Measurements from ENCODE around the gene TIMP2. TPM values are rescaled to one million over a fixed set of nuclear protein-coding genes. Genes with fewer than 3 reads are reported as not detected.

Gene TIMP2
- total RNA-seq, 1 experiment from 2014 or later = 60.5 TPM

DNA sequence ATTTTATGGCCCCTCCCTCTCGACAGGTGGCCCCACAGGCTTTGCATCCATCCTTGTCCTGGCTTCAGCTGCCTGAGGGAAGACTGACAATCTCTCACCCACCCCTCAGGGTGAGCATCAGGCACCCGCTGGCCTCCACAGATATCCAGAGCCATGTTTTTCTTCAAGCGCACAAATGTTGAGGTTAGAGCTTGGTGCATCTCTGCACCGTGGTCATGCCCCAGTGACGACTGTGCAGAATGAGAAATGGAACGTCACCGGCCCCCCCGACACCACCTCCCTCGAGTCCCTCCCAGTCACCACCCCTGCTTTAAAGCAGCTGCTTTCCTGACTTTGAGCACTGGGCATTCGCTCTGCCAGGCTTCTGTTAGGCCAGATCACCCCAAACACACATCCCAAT is 19.8 kb upstream of the TIMP2 start:
- POLR2A ChIA-PET (ENCODE audit: low non-redundant PET) = no interaction called here
- Histone ChIP-seq H3K9me3 (ENCODE audit: low read depth, low read length, poor library complexity, severe bottlenecking) (no peaks in the 10 kb centered on the region), H3K36me3 (ENCODE audit: insufficient read depth, low read length, poor library complexity, severe bottlenecking) (no peaks in the 10 kb centered on the region), H3K4me3 (ENCODE audit: low read depth, low read length, poor library complexity, severe bottlenecking) (no peak overlapping the region), H3K27me3 (replicated peaks; ENCODE audit: insufficient read depth, low read depth, low read length, poor library complexity) (no peaks in the 10 kb centered on the region), H3K4me1 (ENCODE audit: insufficient read depth, low read length, poor library complexity, severe bottlenecking) (no peaks in the 10 kb centered on the region), H3K27ac (ENCODE audit: low read depth, low read length, poor library complexity, severe bottlenecking) (no peak overlapping the region)
- TF ChIP-seq, protein P1, sequence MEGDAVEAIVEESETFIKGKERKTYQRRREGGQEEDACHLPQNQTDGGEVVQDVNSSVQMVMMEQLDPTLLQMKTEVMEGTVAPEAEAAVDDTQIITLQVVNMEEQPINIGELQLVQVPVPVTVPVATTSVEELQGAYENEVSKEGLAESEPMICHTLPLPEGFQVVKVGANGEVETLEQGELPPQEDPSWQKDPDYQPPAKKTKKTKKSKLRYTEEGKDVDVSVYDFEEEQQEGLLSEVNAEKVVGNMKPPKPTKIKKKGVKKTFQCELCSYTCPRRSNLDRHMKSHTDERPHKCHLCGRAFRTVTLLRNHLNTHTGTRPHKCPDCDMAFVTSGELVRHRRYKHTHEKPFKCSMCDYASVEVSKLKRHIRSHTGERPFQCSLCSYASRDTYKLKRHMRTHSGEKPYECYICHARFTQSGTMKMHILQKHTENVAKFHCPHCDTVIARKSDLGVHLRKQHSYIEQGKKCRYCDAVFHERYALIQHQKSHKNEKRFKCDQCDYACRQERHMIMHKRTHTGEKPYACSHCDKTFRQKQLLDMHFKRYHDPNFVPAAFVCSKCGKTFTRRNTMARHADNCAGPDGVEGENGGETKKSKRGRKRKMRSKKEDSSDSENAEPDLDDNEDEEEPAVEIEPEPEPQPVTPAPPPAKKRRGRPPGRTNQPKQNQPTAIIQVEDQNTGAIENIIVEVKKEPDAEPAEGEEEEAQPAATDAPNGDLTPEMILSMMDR (conservative IDR thresholded peaks at IDR 0.05; ENCODE audit: low read depth, low read length) = no peak
- no peak for TF ChIP-seq EZH2 (IDR thresholded peaks at IDR 0.05; ENCODE audit: borderline replicate concordance, low read depth, low read length, poor library complexity, severe bottlenecking)
- CTCF ChIA-PET = no interaction called here
- no TSS peak for BruUV-seq (replicated peaks)
- DNase-seq (ENCODE audit: low spot score) = no peak
- intact Hi-C loops (cut with micrococcal nuclease; ENCODE audit: unreplicated experiment) = no loop called here

DNA sequence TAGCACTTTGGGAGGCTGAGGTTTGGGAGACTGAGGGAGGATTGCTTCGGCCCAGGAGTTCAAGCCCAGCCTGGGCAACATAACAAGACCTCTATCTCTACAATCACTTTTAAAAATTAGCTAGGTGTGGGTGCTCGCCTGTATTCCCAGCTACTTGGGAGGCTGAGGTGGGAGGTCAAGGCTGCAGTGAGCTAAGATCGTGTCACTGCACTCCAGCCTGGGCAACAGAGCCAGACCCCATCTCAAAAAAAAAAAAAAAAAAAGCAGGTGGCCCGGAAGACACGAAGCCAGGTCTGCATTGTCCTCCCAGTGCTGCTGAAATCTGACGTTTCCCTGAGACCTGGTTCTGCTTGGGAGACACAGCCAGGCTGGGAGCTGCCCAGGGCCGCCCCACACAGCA is 18.8 kb upstream of the TIMP2 start:
- DNase-seq (ENCODE audit: low spot score) = no peak
- no peak for TF ChIP-seq EZH2 (IDR thresholded peaks at IDR 0.05; ENCODE audit: borderline replicate concordance, low read depth, low read length, poor library complexity, severe bottlenecking)
- H3K4me3 ChIP-seq (ENCODE audit: low read depth, low read length, poor library complexity, severe bottlenecking) = no peak overlapping the region
- H3K36me3 ChIP-seq (ENCODE audit: insufficient read depth, low read length, poor library complexity, severe bottlenecking) = no peaks in the 10 kb centered on the region
- BruUV-seq (replicated peaks) = no TSS peak
- no peaks in the 10 kb centered on the region for H3K9me3 ChIP-seq (ENCODE audit: low read depth, low read length, poor library complexity, severe bottlenecking)
- H3K27ac ChIP-seq (ENCODE audit: low read depth, low read length, poor library complexity, severe bottlenecking) = no peak overlapping the region
- ChIA-PET POLR2A (ENCODE audit: low non-redundant PET) (no interaction called here), CTCF (interaction anchor here (0.6 kb wide), 1 partner anchor 79 kb away, joined by 5 read pairs; no protein-coding TSS in a partner anchor)
- no peaks in the 10 kb centered on the region for H3K27me3 ChIP-seq (replicated peaks; ENCODE audit: insufficient read depth, low read depth, low read length, poor library complexity)
- no peaks in the 10 kb centered on the region for H3K4me1 ChIP-seq (ENCODE audit: insufficient read depth, low read length, poor library complexity, severe bottlenecking)
- intact Hi-C loops (cut with micrococcal nuclease; ENCODE audit: unreplicated experiment) = no loop called here

DNA sequence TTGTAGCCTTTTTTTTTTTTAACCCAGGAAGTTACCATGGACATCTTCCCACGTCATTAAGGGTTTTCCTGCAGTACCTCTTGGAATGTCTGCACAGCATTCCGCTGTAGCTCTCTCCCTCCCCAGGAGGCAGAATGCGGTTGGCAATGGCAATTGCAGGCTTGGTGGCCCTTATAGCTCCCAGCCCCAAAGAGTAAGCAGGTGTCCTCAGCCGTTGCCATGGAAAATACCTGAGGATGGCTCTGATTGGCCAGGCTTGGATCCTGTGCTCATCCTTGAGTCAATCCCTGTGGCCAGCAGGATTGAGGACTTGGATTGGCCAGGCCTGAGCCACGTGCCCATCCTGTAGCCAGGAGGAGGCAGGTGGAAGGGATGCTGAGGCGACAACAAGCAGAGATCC is 15.5 kb upstream of the TIMP2 start:
- intact Hi-C loops (cut with micrococcal nuclease; ENCODE audit: unreplicated experiment) = no loop called here
- ChIA-PET POLR2A (ENCODE audit: low non-redundant PET) (no interaction called here), CTCF (no interaction called here)
- Histone ChIP-seq H3K4me1 (ENCODE audit: insufficient read depth, low read length, poor library complexity, severe bottlenecking) (peaks cover 9% of the 10 kb centered on the region), H3K27me3 (replicated peaks; ENCODE audit: insufficient read depth, low read depth, low read length, poor library complexity) (no peaks in the 10 kb centered on the region), H3K36me3 (ENCODE audit: insufficient read depth, low read length, poor library complexity, severe bottlenecking) (no peaks in the 10 kb centered on the region), H3K9me3 (ENCODE audit: low read depth, low read length, poor library complexity, severe bottlenecking) (no peaks in the 10 kb centered on the region), H3K4me3 (ENCODE audit: low read depth, low read length, poor library complexity, severe bottlenecking) (no peak overlapping the region), H3K27ac (ENCODE audit: low read depth, low read length, poor library complexity, severe bottlenecking) (no peak overlapping the region)
- no TSS peak for BruUV-seq (replicated peaks)
- TF ChIP-seq, protein P1 (conservative IDR thresholded peaks at IDR 0.05; ENCODE audit: low read depth, low read length) = no peak
- no peak for TF ChIP-seq EZH2 (IDR thresholded peaks at IDR 0.05; ENCODE audit: borderline replicate concordance, low read depth, low read length, poor library complexity, severe bottlenecking)
- DNase-seq (ENCODE audit: low spot score) = no peak

DNA sequence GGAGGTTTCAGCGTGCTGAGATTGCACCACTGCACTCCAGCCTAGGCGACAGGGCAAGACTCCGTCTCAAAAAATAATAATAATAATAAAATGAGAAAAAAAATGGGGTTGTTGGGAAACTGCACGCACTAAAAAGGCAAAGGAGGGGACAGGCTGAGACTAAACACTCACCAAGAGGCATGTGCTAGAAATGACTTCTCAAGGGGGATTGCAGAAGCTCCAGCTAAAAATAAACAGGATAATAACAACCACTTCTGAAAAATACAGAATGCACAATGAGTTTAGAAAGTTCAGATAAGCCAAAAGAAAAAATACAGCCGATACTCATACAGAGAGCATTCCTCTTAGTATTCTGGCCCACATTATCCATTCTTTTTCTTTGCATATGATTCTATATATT is 15.1 kb upstream of the TIMP2 start:
- no peaks in the 10 kb centered on the region for H3K27me3 ChIP-seq (replicated peaks; ENCODE audit: insufficient read depth, low read depth, low read length, poor library complexity)
- no peak overlapping the region for H3K27ac ChIP-seq (ENCODE audit: low read depth, low read length, poor library complexity, severe bottlenecking)
- intact Hi-C loops (cut with micrococcal nuclease; ENCODE audit: unreplicated experiment) = no loop called here
- peaks cover 12% of the 10 kb centered on the region for H3K4me1 ChIP-seq (ENCODE audit: insufficient read depth, low read length, poor library complexity, severe bottlenecking)
- H3K36me3 ChIP-seq (ENCODE audit: insufficient read depth, low read length, poor library complexity, severe bottlenecking) = no peaks in the 10 kb centered on the region
- BruUV-seq (replicated peaks) = no TSS peak
- TF ChIP-seq, protein P1 (conservative IDR thresholded peaks at IDR 0.05; ENCODE audit: low read depth, low read length) = no peak
- TF ChIP-seq EZH2 (IDR thresholded peaks at IDR 0.05; ENCODE audit: borderline replicate concordance, low read depth, low read length, poor library complexity, severe bottlenecking) = no peak
- no peak overlapping the region for H3K4me3 ChIP-seq (ENCODE audit: low read depth, low read length, poor library complexity, severe bottlenecking)
- no peaks in the 10 kb centered on the region for H3K9me3 ChIP-seq (ENCODE audit: low read depth, low read length, poor library complexity, severe bottlenecking)
- ChIA-PET POLR2A (ENCODE audit: low non-redundant PET) (no interaction called here), CTCF (no interaction called here)
- DNase-seq (ENCODE audit: low spot score) = no peak

Data from A673 (cell line).